ENCODE results near the gene C1QTNF9.

Gene C1QTNF9

GRCh38 chr13:24361852-24362366 is 52.5 kb downstream of the C1QTNF9 start:
- TF ChIP-seq CEBPB (IDR thresholded peaks at IDR 0.05) (no peak), FOXM1 (IDR thresholded peaks at IDR 0.05; ENCODE audit: borderline replicate concordance, low read depth) (no peak), USF1 (IDR thresholded peaks at IDR 0.05) (no peak), REST (IDR thresholded peaks at IDR 0.05; ENCODE audit: low read depth) (no peak), EGR1 (IDR thresholded peaks at IDR 0.05) (no peak), ZBTB7A (IDR thresholded peaks at IDR 0.05; ENCODE audit: low read depth) (no peak), YY1 (IDR thresholded peaks at IDR 0.05; ENCODE audit: low read depth) (no peak), MAX (IDR thresholded peaks at IDR 0.05) (no peak), TEAD4 (IDR thresholded peaks at IDR 0.05) (no peak), RAD21 (IDR thresholded peaks at IDR 0.05; ENCODE audit: low read depth) (no peak), TCF12 (IDR thresholded peaks at IDR 0.05; ENCODE audit: low read depth) (no peak), EP300 (IDR thresholded peaks at IDR 0.05; ENCODE audit: borderline replicate concordance) (no peak), NFIC (IDR thresholded peaks at IDR 0.05) (no peak), CREB1 (IDR thresholded peaks at IDR 0.05; ENCODE audit: low read depth) (no peak), TAF1 (IDR thresholded peaks at IDR 0.05; ENCODE audit: low read depth) (no peak)

GRCh38 chr13:24362435-24362952 is 53.1 kb downstream of the C1QTNF9 start:
- TF ChIP-seq USF1 (IDR thresholded peaks at IDR 0.05) (no peak), CREB1 (IDR thresholded peaks at IDR 0.05; ENCODE audit: low read depth) (no peak), CEBPB (IDR thresholded peaks at IDR 0.05) (no peak), TAF1 (IDR thresholded peaks at IDR 0.05; ENCODE audit: low read depth) (no peak), TCF12 (IDR thresholded peaks at IDR 0.05; ENCODE audit: low read depth) (no peak), RAD21 (IDR thresholded peaks at IDR 0.05; ENCODE audit: low read depth) (no peak), YY1 (IDR thresholded peaks at IDR 0.05; ENCODE audit: low read depth) (no peak), EGR1 (IDR thresholded peaks at IDR 0.05) (no peak), FOXM1 (IDR thresholded peaks at IDR 0.05; ENCODE audit: borderline replicate concordance, low read depth) (no peak), REST (IDR thresholded peaks at IDR 0.05; ENCODE audit: low read depth) (no peak), EP300 (IDR thresholded peaks at IDR 0.05; ENCODE audit: borderline replicate concordance) (no peak), ZBTB7A (IDR thresholded peaks at IDR 0.05; ENCODE audit: low read depth) (no peak), TEAD4 (IDR thresholded peaks at IDR 0.05) (no peak), MAX (IDR thresholded peaks at IDR 0.05) (no peak), NFIC (IDR thresholded peaks at IDR 0.05) (no peak)

GRCh38 chr13:24365191-24365590 is 55.8 kb downstream of the C1QTNF9 start:
- TF ChIP-seq CREB1 (IDR thresholded peaks at IDR 0.05; ENCODE audit: low read depth) (no peak), RAD21 (IDR thresholded peaks at IDR 0.05; ENCODE audit: low read depth) (no peak), NFIC (IDR thresholded peaks at IDR 0.05) (no peak), TEAD4 (IDR thresholded peaks at IDR 0.05) (no peak), CEBPB (IDR thresholded peaks at IDR 0.05) (no peak), ZBTB7A (IDR thresholded peaks at IDR 0.05; ENCODE audit: low read depth) (no peak), MAX (IDR thresholded peaks at IDR 0.05) (no peak), EP300 (IDR thresholded peaks at IDR 0.05; ENCODE audit: borderline replicate concordance) (no peak)
